Fibroblast of skin of right quadriceps (primary cell): ENCODE data around the gene VAMP1.

Experiments
- DNase-seq: peaks from one replicate; pipeline ENCODE4 v3.0.0-alpha.2; 2013

The VAMP1 gene

GRCh38 chr12:6423267-6424007 is 47.0 kb downstream of the VAMP1 start:
- DNase-seq, result peak; percentile 87

- no peak for DNase-seq
Observed at GRCh38 chr12:6420364-6420763, 50.1 kb downstream of the VAMP1 start.

GRCh38 chr12:6418796-6419195 is 51.7 kb downstream of the VAMP1 start:
- DNase-seq, result no peak

GRCh38 chr12:6416596-6416995 is 53.9 kb downstream of the VAMP1 start:
- DNase-seq, result no peak
